NCI-H1694 (cell line): ENCODE measurements around the gene OR1E1.
"Not testable (repeated sequence)": the region's sequence is repeated elsewhere in the genome, so short reads cannot be mapped to it uniquely, and the experiment has no call there.

Experiments used
- DNase-seq: peaks from one replicate; lab custom pipeline; 2025; lab: John Stamatoyannopoulos, UW

The OR1E1 gene, protein sequence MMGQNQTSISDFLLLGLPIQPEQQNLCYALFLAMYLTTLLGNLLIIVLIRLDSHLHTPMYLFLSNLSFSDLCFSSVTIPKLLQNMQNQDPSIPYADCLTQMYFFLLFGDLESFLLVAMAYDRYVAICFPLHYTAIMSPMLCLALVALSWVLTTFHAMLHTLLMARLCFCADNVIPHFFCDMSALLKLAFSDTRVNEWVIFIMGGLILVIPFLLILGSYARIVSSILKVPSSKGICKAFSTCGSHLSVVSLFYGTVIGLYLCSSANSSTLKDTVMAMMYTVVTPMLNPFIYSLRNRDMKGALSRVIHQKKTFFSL

DNA sequence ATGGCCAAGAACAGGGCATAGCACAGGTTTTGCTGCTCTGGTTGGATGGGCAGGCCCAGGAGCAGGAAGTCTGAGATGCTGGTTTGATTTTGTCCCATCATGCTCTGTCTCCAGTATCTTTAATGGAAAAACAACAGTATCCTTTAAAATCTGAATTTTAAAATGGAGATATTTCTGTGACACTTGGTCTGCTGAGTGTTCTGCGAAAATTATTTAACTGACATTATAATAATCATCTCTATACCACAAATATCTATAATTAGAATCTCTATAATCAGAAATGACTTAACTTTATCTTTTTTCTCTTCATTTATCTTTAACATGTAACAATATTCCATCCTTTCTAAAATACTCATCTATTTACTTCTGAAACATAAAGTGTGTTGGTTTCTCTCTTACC is at the start of gene OR1E1:
Gene OR1E1, minus strand, starts transcription at position 101 of the 400 bp plus-strand sequence. Its CDS starts 0 bp downstream, at position 101.
- DNase-seq: no peak

DNA sequence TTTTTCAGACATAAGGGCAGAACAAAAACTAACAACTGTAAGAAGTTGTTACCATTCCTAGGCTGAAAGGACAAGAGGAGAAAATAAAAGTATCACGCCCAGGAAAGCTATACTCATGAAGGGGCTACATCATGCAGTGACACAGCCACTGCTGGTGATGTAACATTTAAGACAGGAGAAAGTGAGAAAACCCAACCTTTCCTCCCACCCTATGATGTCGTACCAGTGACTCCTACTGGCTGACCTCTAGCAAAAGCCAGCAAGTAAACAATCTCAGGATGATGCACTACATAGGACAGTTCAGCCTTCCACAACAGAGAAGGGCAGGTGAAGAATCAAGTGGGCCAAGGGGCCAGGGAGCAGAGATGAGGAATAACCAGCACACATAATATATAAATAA is 49.4 kb upstream of the OR1E1 start:
- no peak for DNase-seq

DNA sequence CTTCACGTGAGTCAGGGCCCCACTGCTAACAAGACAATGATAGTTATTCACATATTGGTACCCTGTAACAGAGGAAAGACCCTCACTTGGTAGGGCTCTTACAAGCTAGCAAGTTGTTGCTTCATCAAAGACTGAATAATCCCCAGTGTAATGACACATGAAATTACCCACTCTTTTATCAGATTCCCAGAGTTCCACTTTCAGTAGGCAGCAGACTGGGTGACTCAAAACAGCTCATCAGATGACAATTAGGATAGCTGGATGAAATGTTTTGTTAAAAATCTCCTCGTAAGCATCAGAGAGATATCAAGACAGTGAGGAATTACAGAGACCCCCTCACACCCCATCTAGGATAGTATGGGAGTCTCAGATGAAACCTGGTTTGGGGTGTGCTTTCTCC is 42.2 kb upstream of the OR1E1 start:
- DNase-seq: no peak

DNA sequence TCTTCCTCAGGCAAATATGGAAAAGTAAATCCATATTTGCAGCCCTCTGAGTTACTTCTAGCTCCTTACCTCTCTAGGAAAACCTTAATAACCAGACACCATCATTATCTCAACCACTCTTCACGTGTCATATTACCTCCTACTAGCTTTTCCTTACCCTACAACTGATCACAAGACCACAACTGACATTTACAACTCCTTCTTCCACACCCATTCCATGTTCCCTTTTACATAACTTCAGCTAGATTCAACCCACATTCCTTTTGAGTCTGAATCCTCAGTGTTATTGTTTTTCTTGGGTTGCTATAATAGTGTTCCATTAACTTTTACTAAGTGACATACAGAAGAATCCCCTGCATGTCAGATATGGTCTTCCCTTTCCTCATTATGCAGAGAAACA is 40.2 kb upstream of the OR1E1 start:
- DNase-seq: no peak

DNA sequence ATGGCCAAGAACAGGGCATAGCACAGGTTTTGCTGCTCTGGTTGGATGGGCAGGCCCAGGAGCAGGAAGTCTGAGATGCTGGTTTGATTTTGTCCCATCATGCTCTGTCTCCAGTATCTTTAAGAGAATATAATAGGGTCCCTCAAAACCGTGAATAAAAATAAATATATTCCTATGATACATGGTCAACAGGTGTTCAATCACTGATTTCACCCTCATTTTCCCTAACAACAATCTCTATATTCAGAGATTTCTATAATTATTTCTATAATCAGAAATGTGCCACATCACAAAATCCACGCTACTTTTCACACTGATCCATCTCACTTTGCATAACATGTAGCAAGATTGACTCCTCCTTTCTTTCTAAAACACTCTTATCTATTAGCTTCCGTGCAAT is 35.5 kb upstream of the OR1E1 start, which contains the start of gene OR1E2:
Gene OR1E2, minus strand, starts transcription at position 101 of the 400 bp plus-strand sequence. Its CDS starts 0 bp downstream, at position 101.
- DNase-seq: no peak

DNA sequence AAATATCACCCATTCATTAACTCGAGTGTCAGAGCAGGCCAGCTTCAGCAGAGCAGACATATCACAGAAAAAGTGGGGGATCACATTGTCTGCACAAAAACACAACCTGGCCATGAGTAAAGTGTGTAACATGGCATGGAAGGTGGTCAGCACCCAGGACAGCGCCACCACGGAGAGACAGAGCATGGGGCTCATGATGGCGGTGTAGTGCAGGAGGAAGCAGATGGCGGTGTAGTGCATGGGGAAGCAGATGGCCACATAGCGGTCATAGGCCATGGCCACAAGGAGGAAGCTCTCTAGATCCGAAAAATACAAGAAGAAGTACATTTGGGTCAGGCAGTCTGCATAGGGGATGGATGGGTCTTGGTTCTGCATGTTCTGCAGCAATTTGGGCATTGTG is 35.0 kb upstream of the OR1E1 start:
- not testable (repeated sequence) for DNase-seq

DNA sequence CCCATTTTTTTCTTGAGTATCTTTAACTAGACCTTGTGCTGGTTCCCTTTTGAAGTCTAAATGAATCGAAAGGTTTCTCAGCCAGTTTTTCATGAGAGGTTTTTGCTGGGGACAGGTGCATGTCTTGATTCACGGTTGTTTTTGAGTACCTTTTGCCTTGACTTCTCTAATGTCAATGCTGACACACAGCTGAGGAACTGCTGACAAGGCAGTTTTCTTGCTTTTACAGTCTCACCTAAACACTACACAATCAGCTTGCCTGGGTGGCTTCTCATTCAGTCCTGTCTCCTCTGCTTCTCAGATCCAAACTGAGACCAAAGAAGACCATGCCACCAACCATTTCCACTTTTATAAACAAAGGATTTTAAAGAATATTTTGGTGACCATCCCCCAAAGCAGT is 20.0 kb upstream of the OR1E1 start:
- DNase-seq: no peak

DNA sequence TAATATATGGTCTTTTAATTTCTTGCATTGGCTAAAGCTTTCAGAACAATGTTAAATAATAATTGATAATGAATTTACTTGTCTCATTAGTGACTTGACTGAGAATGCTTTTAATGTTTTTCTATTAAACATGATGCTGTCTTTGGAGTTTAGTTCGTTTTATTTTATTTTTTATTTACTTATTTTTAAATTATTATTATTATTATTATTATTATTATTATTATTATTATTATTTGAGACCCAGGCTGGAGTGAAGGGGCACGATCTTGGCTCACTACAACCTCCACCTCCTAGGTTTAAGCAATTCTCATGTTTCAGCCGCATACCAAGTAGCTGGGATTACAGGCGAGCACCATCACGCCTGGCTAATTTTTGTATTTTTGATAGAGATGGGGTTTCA is 17.4 kb upstream of the OR1E1 start:
- no peak for DNase-seq

DNA sequence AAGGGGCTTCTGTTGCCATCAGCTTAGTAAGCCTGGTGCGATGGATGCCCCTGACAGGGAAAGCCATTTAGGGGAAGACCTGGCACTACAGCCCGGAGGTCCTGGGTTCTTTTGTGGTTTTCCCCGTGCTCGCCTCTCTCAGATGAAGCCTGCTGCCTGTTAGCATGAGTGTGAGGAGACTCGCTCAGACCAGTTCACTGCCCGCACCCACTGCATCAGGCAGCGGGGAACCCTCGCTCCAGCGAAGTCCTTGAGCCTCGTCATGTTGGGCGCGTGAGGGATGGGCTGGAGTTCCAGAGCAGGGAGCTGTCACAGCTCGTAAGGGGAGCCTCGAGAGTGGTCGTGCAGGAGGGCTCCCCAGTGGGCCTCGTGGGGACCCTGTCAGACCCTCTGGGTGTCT is 14.0 kb upstream of the OR1E1 start:
- not testable (repeated sequence) for DNase-seq

DNA sequence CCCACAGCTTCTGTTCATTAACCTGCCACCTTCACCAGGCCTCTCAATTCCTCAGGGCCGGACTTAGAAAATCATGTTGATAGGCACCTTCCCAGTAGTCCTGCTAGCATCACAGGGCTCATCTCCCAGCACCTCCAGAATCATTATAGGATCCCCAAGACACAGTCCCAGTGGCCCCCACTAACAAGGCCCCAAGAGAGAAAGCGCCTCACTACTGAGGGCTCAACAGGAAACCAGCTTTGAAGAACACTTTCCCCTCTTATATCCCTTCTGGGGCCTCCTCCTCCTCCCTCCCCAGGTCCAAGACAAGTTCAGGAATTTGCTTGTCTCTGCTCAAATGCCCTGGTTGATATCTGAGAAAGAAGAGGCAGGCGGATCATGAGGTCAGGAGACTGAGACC is 12.9 kb upstream of the OR1E1 start, which contains the start of gene OR3A3:
Gene OR3A3, plus strand, starts transcription at position 301 of the 400 bp plus-strand sequence.
- DNase-seq: no peak

DNA sequence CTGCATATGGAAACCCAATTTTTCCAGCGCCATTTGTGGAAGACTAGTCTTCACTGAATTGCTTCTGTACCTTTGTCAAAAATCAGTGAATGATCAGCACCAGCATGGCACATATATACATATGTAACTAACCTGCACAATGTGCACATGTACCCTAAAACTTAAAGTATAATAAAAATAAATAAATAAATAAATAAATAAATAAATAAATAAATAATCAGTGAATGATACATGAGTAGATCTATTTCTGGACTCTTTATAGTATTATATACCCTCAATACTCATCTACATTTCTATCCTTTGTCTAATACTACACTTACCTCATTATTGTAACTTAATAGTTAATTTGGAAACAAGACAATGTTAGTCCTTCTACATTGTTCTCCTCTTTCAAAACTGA is 5.6 kb upstream of the OR1E1 start:
- DNase-seq: not testable (repeated sequence)

DNA sequence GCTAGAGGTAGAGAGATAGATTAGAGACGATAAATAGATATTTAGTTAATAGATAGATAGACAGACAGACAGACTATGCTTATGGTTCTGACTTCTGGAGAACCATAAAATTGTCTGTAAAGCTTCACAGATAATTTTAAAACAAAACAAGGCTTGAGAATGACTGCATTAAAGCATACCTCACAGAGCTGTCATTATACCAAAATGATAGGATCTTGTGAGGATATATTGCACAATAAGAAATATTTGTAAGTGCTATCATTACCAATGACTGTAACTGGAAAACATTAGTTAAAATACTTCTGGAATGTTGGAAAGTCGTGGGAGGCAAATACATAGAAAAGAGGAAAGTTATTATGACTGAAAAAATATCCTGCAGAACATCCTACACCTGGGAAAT is 3.6 kb upstream of the OR1E1 start:
- DNase-seq: no peak

DNA sequence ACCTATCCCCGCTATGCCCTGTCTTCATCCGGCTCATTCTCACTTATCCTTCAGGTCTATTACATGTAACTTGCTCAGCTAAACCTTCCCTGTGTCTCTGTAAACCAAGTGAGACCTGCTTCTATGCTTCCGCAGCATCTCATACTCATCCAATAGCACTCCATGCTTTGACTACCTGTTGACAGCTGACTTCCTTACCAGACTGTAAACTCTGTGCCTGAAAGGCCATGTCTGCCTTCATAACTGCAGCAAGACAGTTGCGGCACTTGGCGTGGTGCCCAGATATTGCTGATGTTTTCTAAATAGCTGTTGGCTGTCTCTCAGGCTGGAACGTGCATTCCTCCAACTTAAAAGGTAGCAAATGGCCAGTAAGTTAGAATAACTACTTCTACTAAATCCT is 1.8 kb upstream of the OR1E1 start:
- peak; percentile 2 for DNase-seq

DNA sequence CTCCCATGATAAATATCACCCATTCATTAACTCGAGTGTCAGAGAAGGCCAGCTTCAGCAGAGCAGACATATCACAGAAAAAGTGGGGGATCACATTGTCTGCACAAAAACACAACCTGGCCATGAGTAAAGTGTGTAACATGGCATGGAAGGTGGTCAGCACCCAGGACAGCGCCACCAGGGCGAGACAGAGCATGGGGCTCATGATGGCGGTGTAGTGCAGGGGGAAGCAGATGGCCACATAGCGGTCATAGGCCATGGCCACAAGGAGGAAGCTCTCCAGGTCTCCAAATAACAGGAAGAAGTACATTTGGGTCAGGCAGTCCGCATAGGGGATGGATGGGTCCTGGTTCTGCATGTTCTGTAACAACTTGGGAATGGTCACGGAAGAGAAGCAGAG is 409 bp downstream of the OR1E1 start:
- not testable (repeated sequence) for DNase-seq

DNA sequence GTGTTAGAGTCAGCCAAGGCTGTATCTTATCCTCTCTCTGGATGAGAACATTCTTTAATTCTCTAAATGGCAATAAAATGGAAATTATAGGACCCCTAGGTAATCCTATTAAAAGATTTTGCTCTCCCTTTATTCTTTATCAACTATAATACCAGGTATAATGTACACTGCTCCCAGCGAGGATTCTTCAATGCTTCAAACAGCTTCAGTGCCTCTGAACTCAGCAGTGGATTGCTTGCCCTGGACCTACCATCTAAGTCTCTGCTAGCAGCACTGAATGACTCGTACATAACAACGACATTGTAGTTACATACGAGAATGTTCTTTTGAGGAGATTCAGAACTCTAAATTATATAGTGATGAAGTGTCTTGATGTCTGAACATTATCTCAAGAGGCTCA is 8.4 kb downstream of the OR1E1 start:
- DNase-seq: no peak

DNA sequence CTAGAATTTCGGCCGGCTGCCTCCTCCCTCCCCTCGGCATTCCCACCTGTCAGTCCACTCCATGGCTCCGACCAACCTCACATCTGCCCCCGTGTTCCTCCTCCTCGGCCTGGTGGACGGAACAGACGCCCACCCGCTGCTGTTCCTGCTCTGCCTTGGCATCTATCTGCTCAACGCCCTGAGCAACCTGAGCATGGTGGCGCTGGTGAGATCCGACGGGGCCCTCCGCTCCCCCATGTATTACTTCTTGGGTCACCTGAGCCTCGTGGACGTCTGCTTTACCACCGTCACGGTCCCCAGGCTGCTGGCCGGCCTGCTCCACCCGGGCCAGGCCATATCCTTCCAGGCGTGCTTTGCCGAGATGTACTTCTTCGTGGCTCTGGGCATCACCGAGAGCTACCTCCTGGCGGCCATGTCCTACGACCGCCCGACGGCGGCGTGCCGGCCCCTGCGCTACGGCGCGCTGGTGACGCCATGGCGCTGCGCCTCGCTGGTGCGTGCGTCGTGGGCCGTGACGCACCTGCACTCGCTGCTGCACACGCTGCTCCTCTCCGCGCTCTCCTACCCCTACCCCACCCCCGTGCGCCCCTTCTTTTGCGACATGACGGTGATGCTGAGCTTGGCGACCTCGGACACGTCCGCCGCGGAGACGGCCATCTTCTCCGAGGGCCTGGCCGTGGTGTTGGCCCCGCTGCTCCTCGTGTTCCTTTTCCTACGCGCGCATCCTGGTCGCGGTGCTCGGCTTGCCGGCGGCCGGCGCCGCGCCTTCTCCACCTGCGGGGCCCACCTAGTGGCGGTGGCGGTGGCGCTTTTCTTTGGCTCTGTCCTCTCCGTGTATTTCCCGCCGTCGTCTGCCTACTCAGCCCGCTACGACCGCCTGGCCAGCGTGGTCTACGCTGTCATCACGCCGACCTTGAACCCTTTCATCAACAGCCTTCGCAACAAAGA is 12.1 kb downstream of the OR1E1 start, which contains the start of gene OR3A2:
Gene OR3A2, minus strand, starts transcription at position 440 of the 948 bp plus-strand sequence.
- DNase-seq: no peak

DNA sequence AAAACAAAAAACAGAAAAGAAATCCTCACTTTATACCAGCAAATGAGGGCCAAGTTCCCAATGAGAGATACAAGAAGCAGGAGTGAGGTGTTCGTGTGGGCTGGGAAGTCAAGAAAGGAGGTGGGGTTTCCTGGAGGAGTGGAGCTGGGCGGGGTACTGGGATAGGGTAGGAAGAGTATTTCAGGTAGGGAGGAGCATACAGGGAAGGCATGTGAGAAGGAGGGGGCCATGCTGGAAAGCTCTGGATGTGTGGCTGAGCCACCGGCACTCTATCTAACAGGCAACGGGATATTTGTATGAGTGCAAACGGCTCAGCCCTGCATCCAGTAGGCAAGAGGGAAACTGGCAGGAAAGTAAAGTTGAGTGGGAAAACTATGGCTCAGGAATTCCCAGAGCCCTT is 16.3 kb downstream of the OR1E1 start:
- DNase-seq: no peak

DNA sequence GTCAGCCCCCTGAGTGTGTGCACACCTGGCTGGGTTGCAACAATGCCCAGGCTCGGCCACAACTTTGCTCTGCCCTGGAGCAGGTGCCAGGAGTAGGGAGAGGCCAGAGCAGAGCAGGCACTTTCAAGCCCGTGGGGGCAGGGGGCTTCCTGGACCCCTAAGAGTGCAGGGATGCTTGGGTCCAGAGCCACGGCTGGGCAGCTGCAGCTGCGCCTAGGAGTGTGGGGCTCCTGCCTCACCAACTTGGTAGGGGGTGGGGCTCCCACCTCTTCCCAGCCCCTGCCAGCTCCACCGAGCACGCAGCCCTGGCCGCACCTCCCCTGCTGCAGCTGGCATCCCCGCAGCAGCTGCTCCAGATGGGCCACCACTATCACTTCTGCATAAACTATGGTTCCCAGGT is 19.9 kb downstream of the OR1E1 start:
- DNase-seq: no peak

DNA sequence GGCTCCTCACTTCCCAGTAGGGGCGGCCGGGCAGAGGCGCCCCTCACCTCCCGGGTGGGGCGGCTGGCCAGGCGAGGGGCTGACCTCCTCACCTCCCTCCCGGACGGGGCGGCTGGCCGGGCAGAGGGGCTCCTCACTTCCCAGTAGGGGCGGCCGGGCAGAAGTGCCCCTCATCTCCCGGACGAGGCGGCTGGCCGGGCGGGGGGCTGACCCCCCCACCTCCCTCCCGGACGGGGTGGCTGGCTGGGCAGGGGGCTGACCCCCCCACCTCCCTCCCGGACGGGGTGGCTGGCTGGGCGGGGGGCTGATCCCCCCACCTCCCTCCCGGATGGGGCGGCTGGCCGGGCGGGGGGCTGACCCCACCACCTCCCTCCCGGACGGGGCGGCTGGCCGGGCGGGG is 27.0 kb downstream of the OR1E1 start:
- not testable (repeated sequence) for DNase-seq
